SU-DHL-6 (cell line): Measurements from ENCODE around the gene C6orf132.

ENCODE experiments used
- CTCF ChIP-seq: fragments of 200-600 bp; sonication (generic); IDR thresholded peaks from one replicate; pipeline ENCODE4 v1.5.1; 2017; ENCODE audit warnings: antibody characterized with exemption, mild to moderate bottlenecking, low read length, moderate library complexity; ENCODE audit not compliant: insufficient read depth, poor library complexity, severe bottlenecking
- EZH2phosphoT487 ChIP-seq: fragments of 200-600 bp; sonication (generic), shearing (Covaris generic); conservative IDR thresholded peaks from 2 replicates; pipeline ENCODE4 v1.6.1; 2018; ENCODE audit warnings: mild to moderate bottlenecking, antibody characterized with exemption, low read length, moderate library complexity, mixed read lengths

GRCh38 chr6:42053601-42054000 is 88.8 kb downstream of the C6orf132 start:
- TF ChIP-seq CTCF (no peak), EZH2phosphoT487 (no peak)
